ENCODE data around the gene C19orf81. TPM values are rescaled to one million over a fixed set of nuclear protein-coding genes. Genes with fewer than 3 reads are reported as not detected.
A peak's percentile ranks its signal among the peaks of the same experiment; 100 is the strongest.

C19orf81 gene
- total RNA-seq, 1 donor from 2014 or later, result not detected

GRCh38 chr19:50629194-50629593 is 20.1 kb upstream of the C19orf81 start:
- DNase-seq (ENCODE audit: low read depth), result no peak

DNA sequence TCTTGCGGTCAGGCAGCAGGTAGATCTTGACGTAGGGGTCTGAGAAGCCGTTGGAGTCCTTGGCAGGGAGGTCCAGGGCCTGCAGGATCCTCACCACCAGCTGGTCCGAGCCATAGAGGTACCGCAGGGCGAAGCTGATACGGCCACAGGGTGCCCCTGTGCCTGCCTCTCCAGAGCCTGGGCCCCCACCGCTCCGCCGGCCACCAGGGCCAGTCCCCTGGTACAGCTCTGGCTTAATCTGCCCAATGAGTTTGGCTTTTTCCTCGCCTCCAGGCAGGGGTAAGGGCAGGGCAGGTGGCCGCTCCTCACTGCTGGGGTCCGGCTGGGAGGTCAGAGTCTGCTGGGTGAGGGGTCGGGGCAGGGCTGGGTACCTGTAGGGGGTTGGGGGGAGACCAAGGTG is 19.4 kb upstream of the C19orf81 start:
- no peak for DNase-seq (ENCODE audit: low read depth)

GRCh38 chr19:50632151-50632835 is 17.0 kb upstream of the C19orf81 start:
- no peak for DNase-seq (ENCODE audit: low read depth)

DNA sequence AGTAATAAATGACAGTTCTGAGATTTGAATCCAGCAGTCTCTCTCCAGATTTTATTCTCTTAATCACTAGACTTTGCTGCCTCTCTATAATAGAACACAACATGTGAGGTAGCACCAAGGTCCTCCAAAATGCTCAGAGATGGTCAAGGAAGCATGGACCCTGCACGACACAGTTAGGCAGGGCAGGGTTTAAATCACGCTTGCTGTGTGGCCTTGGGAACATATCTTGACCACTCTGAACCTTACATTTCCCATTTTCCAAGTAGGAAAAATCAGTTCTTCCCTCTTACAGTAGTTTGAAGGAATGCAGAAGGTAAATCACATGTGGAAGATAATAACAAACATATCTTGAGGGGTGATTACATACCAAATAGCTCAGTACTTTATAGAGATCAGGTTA is 15.9 kb upstream of the C19orf81 start:
- no peak for DNase-seq (ENCODE audit: low read depth)

- DNase-seq (ENCODE audit: low read depth), result no peak
Measured at GRCh38 chr19:50633973-50634372, 15.3 kb upstream of the C19orf81 start.

GRCh38 chr19:50636317-50637085 is 12.7 kb upstream of the C19orf81 start:
- DNase-seq (ENCODE audit: low read depth), result no peak

GRCh38 chr19:50638600-50638999 is 10.6 kb upstream of the C19orf81 start:
- no peak for DNase-seq (ENCODE audit: low read depth)

- peak; percentile 32 for DNase-seq (ENCODE audit: low read depth)
Measured at GRCh38 chr19:50639121-50640112, 9.8 kb upstream of the C19orf81 start, which contains the start of gene SYT3. Gene SYT3 (minus strand): TSS chr19:50639881. CDS start chr19:50637411, 2,470 bp downstream.

- no peak for DNase-seq (ENCODE audit: low read depth)
Measured at GRCh38 chr19:50640368-50640767, 8.9 kb upstream of the C19orf81 start.

DNA sequence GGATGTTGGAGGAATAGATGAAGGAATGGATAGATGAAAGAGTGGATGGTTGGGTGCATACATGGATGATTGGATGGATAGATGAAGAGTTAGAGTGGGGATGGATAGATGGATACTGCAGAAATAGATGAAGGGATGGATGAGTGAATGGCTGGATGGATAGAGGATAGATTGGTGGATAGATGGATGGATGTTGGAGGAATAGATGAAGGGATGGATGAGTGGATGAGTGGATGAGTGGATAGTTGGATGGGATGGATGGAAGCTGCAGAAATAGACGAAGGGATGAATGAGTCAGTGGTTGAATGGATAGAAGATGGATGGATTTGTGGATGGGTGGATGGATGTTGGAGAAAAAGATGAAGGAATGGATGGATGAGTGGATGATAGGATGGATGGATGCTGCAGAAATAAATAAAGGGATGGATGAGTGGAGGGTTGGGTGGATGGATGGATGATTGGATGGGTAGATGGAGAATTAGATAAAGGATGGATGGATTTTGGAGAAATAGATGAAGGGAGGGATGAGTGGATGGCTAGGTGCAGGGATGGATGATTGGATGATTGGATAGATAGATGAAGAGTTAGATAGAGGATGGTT is 4.8 kb upstream of the C19orf81 start:
- no peak for DNase-seq (ENCODE audit: low read depth)

DNA sequence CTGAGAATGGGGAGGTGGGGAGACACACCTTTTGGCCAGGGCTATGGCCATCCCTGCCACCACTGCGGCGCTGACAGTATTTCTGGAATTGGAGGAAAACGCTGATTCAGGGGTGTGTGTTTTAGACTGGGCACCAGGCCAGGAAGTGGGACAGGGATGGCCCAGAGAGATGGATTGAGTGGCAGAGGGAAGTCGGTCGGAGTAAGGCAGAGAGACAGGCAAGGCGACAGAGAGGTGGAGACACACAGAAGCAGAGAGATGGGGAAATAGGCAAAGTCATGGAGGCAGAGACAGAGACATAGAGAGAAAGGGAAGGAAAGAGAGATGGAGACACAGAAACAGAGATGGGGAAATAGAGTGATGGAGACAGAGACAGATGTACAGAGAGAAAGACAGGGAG is 4.1 kb upstream of the C19orf81 start:
- DNase-seq (ENCODE audit: low read depth), result no peak

DNA sequence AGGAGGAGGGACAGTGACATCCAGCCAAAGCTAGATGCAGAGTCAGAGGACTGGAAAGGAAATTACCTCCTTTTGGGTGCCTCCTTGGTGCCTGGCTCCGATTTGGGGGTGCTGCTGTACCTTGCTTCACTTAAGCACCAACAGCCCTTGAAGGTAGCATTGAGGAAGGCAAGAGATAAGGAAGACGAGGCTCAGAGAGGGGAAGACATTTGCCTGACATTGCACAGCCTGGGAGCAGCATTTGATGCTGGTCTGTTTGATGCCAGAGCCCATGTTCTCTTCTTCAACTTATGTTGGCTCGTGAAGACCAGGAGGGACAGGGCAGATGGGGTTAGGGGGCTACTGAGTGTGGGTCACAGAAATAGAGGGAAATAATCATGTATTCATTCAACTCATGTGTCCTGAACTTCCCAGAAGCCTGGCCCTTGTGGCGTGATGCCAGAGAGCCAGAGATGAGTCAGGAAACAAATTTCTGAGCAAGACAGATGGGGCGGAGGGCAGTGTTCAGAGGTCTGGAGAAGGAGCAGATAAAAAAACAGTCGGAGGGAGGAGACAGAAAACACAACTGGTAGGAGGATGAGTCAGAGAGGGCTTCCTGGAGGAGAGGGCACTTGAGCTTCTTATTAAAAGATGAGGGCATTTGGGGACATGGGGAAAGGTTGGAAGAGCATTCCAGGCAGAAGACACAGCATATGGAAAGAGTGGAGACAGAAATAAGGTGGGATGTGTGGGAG is 3.0 kb upstream of the C19orf81 start:
- peak; percentile 57 for DNase-seq (ENCODE audit: low read depth)

- DNase-seq (ENCODE audit: low read depth), result no peak
Measured at GRCh38 chr19:50647879-50648615, 1.2 kb upstream of the C19orf81 start.

- DNase-seq (ENCODE audit: low read depth), result no peak
Measured at GRCh38 chr19:50648659-50649058, 586 bp upstream of the C19orf81 start.

GRCh38 chr19:50651174-50651573 is 1.9 kb downstream of the C19orf81 start:
- DNase-seq (ENCODE audit: low read depth), result no peak

- DNase-seq (ENCODE audit: low read depth), result no peak
Measured at GRCh38 chr19:50652722-50653121, 3.5 kb downstream of the C19orf81 start.

DNA sequence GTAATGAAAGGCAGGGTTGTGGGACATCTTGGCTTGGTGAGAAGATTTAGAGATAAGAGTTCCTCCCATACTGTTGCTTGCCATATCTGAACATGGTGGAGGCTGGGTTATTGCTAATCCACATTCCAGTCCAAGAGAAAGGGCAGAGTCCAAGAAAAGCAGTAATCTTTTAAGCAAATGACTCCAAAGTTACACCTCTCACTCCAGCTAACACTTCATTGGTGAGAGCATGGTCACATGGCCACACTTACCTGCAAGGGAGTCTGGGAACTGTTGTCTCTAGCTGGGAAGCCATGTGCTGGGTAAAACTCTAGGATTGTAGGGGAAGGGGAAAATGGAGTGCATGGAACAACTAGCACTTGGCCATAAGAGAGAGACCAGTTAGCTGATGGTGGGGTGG is 5.6 kb downstream of the C19orf81 start:
- no peak for DNase-seq (ENCODE audit: low read depth)

DNA sequence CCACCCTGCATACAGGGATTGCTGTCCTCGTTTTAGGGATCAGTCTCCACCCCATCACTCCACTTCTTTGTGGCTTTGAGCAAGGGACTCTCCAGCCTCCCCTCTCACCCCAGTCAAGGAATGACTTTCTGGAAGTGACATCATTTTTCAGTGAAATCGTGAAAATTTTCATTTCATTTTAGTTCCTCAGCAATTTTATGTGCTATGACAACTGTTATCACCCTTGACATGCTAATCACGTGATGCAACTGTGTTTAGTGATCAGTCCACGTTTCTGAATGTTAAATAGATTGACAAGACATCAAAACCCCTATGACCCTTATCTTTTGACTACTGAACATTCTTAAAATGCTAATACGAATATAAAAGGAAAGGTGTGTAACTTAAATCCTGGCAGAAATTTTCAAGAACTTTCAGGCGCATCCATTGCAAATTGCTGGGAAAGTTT is 8.0 kb downstream of the C19orf81 start:
- no peak for DNase-seq (ENCODE audit: low read depth)

GRCh38 chr19:50657712-50658440 is 8.6 kb downstream of the C19orf81 start:
- DNase-seq (ENCODE audit: low read depth), result peak; percentile 53

Data from myocyte (in vitro differentiated cells).